SU-DHL-6 (cell line): ENCODE results near the gene TYRO3.

Experiments
- H2AFZ ChIP-seq: fragments of 200-600 bp; sonication (generic); 2 replicates; pipeline ENCODE4 v1.6.1; 2014; ENCODE audit warnings: low read depth, mild to moderate bottlenecking, moderate library complexity, mixed read lengths, antibody characterized with exemption, low read length; ENCODE audit not compliant: severe bottlenecking
- H3F3A ChIP-seq: fragments of 200-600 bp; shearing (Covaris generic); 2 replicates; pipeline ENCODE4 v1.6.0; 2016; ENCODE audit warnings: antibody characterized with exemption, mild to moderate bottlenecking; ENCODE audit not compliant: insufficient read depth
- H3K27ac ChIP-seq: fragments of 200-600 bp; sonication (generic); 2 replicates; pipeline ENCODE4 v1.5.1; 2016; ENCODE audit warnings: low read depth, mild to moderate bottlenecking, low read length, moderate library complexity, mixed read lengths
- H3K27me3 ChIP-seq: fragments of 200-600 bp; sonication (generic), shearing (Covaris generic); 2 replicates; pipeline ENCODE4 v1.6.0; 2014; ENCODE audit warnings: mild to moderate bottlenecking, low read length
- H3K36me3 ChIP-seq: fragments of 200-600 bp; sonication (generic); 2 replicates; pipeline ENCODE4 v1.6.1; 2014; ENCODE audit warnings: mild to moderate bottlenecking, low read length, mixed read lengths
- H3K4me2 ChIP-seq: fragments of 300-600, 200-600 bp; shearing (Covaris generic), sonication (generic); 2 replicates; pipeline ENCODE4 v1.6.0; 2014; ENCODE audit warnings: low read length, low read depth, mild to moderate bottlenecking; ENCODE audit not compliant: poor library complexity, severe bottlenecking
- H3K4me3 ChIP-seq: fragments of 200-600 bp; sonication (generic); 2 replicates; pipeline ENCODE4 v1.5.1; 2014; ENCODE audit warnings: antibody characterized with exemption, low read length, mild to moderate bottlenecking, mixed read lengths; ENCODE audit not compliant: insufficient read depth, poor library complexity, severe bottlenecking
- H3K79me2 ChIP-seq: fragments of 200-600 bp; sonication (generic); 2 replicates; pipeline ENCODE4 v1.6.1; 2014; ENCODE audit warnings: mild to moderate bottlenecking, low read length, moderate library complexity; ENCODE audit not compliant: insufficient read depth
- H3K9ac ChIP-seq: fragments of 200-600 bp; sonication (generic); 2 replicates; pipeline ENCODE4 v1.7.0; 2014; ENCODE audit warnings: mild to moderate bottlenecking, low read length
- H3K9me2 ChIP-seq: fragments of 200-600 bp; sonication (generic); replicated peaks from 2 replicates; pipeline ENCODE4 v1.6.1; 2014; ENCODE audit warnings: low read length; ENCODE audit not compliant: insufficient read depth
- H3K9me3 ChIP-seq: fragments of 200-600 bp; sonication (generic); 2 replicates; pipeline ENCODE4 v1.6.1; 2014; ENCODE audit warnings: low read length, mixed read lengths; ENCODE audit not compliant: insufficient read depth
- H4K20me1 ChIP-seq: fragments of 200-600 bp; sonication (generic); 2 replicates; pipeline ENCODE4 v1.6.1; 2014; ENCODE audit warnings: low read depth, mild to moderate bottlenecking, antibody characterized with exemption, low read length, moderate library complexity, mixed read lengths
- EZH2phosphoT487 ChIP-seq: fragments of 200-600 bp; sonication (generic), shearing (Covaris generic); conservative IDR thresholded peaks from 2 replicates; pipeline ENCODE4 v1.6.1; 2018; ENCODE audit warnings: mild to moderate bottlenecking, antibody characterized with exemption, low read length, moderate library complexity, mixed read lengths
- TF ChIP-seq, protein P1 (sequence below): fragments of 200-600 bp; sonication (generic); IDR thresholded peaks from one replicate; pipeline ENCODE4 v1.5.1; 2017; ENCODE audit warnings: antibody characterized with exemption, mild to moderate bottlenecking, low read length, moderate library complexity; ENCODE audit not compliant: insufficient read depth, poor library complexity, severe bottlenecking

Gene TYRO3

DNA sequence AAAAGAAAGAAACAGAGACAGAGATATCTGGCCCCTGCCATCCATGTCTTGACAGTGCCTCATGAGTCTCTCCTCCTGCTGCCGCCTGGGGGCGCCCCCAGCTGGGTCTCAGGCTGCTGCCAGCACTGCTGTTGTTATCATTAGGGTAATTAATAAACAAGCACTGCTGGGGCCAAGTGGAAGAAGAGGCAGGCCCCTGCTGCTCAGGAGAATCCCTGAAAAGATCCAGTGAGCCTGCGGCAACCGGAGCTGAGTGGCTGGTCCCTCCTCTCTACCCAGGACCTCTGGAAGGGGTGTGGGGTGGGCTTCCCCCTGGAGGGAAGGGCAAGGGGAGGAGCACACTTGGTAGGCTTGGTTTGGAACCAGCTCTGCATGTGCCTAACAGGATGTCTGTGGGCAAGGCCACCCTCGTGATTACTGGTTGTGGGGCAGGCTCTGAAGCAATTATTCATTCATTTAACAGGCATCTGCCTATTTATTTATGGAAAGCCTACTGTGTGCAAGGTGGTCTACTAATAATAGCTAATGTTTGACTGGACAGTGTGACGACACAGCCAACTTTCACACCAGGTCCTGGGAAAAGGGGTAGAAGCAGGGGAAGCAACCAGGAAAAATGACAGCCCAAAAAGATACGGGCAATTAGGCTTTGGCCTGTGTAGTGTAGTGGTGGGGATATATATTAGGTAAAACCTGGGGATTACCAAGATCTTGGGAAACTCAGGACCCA, 1.2 kb upstream of the TYRO3 start:
- Histone ChIP-seq H4K20me1 (no peaks in the 10 kb centered on the region), H3K79me2 (no peaks in the 10 kb centered on the region), H3K4me2 (peak overlapping the region; percentile 57), H2AFZ (peak overlapping the region; percentile 66), H3K4me3 (no peak overlapping the region), H3K27me3 (peaks cover 2% of the 10 kb centered on the region; the same call in 1 of the 2 replicates), H3K9me2 (no peaks in the 10 kb centered on the region), H3F3A (peaks cover 13% of the 10 kb centered on the region; the same call in 1 of the 2 replicates), H3K36me3 (no peaks in the 10 kb centered on the region), H3K9ac (peak overlapping the region; percentile 45; the same call in 1 of the 2 replicates), H3K27ac (no peak overlapping the region), H3K9me3 (no peaks in the 10 kb centered on the region)
- TF ChIP-seq, protein P1, sequence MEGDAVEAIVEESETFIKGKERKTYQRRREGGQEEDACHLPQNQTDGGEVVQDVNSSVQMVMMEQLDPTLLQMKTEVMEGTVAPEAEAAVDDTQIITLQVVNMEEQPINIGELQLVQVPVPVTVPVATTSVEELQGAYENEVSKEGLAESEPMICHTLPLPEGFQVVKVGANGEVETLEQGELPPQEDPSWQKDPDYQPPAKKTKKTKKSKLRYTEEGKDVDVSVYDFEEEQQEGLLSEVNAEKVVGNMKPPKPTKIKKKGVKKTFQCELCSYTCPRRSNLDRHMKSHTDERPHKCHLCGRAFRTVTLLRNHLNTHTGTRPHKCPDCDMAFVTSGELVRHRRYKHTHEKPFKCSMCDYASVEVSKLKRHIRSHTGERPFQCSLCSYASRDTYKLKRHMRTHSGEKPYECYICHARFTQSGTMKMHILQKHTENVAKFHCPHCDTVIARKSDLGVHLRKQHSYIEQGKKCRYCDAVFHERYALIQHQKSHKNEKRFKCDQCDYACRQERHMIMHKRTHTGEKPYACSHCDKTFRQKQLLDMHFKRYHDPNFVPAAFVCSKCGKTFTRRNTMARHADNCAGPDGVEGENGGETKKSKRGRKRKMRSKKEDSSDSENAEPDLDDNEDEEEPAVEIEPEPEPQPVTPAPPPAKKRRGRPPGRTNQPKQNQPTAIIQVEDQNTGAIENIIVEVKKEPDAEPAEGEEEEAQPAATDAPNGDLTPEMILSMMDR: peak; percentile 96
- no peak for TF ChIP-seq EZH2phosphoT487

DNA sequence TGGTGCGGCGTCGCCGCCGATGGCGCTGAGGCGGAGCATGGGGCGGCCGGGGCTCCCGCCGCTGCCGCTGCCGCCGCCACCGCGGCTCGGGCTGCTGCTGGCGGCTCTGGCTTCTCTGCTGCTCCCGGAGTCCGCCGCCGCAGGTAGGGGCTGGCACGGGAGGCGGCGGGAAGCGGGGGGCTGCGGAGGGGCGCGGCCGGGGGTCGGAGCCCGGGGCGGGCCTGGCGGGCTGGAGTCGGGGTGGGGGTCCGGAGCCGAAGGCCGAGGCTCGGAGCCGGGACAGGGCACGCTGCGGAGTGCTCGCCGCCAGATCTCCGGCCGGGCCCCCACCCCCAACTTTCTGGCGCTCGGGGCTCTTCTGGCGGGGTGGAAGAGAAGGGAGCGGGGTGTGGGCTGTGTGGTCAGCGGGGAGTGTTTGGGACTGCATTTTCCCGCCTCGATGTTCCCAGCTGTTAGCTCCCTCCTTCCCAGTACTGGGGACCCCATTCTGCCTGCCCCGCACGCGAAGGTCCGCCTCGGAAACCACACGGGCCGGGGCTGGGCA, 299 bp downstream of the TYRO3 start:
- no peaks in the 10 kb centered on the region for H3K79me2 ChIP-seq
- peak overlapping the region; percentile 47 for H3K4me3 ChIP-seq
- no peaks in the 10 kb centered on the region for H4K20me1 ChIP-seq
- H3K9me2 ChIP-seq: no peaks in the 10 kb centered on the region
- peak overlapping the region; percentile 56 for H2AFZ ChIP-seq
- H3K9me3 ChIP-seq: no peaks in the 10 kb centered on the region
- H3K27ac ChIP-seq: no peak overlapping the region
- H3F3A ChIP-seq: peaks cover 13% of the 10 kb centered on the region; the same call in 1 of the 2 replicates
- H3K36me3 ChIP-seq: no peaks in the 10 kb centered on the region
- H3K27me3 ChIP-seq: peaks cover 2% of the 10 kb centered on the region; the same call in 1 of the 2 replicates
- peak overlapping the region; percentile 45 for H3K9ac ChIP-seq
- TF ChIP-seq EZH2phosphoT487: no peak
- TF ChIP-seq, protein P1: no peak
- H3K4me2 ChIP-seq: peak overlapping the region; percentile 57

DNA sequence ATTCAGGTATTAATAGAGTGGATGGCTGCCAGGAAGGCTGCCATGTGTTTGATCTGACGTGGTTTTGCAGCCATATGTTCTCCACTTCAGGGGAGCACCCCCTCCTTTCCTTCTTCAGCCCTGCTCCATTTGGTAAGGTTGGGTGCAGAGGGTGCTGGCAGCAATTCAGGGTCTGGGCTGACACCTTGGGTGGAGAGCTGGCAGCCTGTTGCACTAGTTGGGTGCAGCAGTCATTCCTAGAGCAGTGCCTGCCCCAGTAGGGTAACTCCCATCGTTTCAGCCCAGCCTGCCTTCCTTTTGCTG, 1.5 kb downstream of the TYRO3 start:
- peaks cover 2% of the 10 kb centered on the region; the same call in 1 of the 2 replicates for H3K27me3 ChIP-seq
- H3K9ac ChIP-seq: no peak overlapping the region
- TF ChIP-seq EZH2phosphoT487: no peak
- TF ChIP-seq, protein P1: no peak
- no peak overlapping the region for H3K4me3 ChIP-seq
- H3K4me2 ChIP-seq: no peak overlapping the region
- no peaks in the 10 kb centered on the region for H3K36me3 ChIP-seq
- no peaks in the 10 kb centered on the region for H4K20me1 ChIP-seq
- no peaks in the 10 kb centered on the region for H3K79me2 ChIP-seq
- H3K9me2 ChIP-seq: no peaks in the 10 kb centered on the region
- H3K9me3 ChIP-seq: no peaks in the 10 kb centered on the region
- no peak overlapping the region for H2AFZ ChIP-seq
- peaks cover 13% of the 10 kb centered on the region; the same call in 1 of the 2 replicates for H3F3A ChIP-seq
- no peak overlapping the region for H3K27ac ChIP-seq
